Retina (tissue), 1 donor: ENCODE results near the gene PHEX.

Experiments
- DNase-seq: peaks from one replicate; pipeline ENCODE4 v3.0.0-alpha.2; 2016

The PHEX gene

GRCh38 chrX:22110729-22111494 lies 78.8 kb downstream of the PHEX start:
- no peak for DNase-seq

DNA sequence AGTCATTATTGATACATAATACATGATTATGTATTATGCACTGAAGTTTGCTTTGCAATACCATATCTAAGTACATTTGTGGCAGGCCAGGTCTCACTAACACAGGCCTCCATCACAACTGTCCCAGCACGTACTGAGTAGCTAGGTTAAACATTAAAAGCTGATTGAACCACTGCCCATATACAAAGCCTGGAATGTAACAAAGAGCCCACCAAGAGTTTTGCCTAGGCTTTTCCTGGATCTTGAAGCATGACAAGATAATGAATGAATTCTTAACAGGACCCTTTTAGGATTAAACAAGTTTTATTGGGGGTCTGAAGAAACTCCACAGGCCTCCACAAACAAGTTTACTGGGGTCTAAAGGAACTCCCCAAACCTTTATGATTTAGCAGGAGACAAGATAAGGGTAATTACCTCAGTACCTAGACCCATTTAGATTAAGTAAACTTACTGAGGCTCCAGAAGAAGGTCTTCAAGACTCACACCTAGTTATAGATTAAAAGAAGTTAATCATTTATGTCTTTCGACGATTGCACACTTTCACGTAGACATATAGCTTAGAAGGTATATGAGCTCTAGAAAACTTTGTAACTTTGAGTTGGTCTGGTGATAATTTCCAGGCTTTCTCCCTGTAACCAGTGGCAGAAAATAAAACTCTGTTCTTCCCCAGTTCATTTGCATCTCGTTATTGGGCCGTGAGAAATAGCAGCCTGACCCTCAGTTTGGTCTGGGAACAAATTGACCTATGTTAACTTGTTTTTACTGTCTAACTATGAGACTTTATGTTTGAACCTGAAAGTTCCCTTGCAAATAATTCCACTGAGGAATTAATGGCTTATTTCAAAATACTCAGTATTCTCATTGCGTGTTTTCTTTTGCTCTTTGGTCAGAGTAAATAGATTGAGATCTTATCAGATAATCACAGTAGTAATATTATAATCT lies 84.8 kb downstream of the PHEX start:
- no peak for DNase-seq

DNA sequence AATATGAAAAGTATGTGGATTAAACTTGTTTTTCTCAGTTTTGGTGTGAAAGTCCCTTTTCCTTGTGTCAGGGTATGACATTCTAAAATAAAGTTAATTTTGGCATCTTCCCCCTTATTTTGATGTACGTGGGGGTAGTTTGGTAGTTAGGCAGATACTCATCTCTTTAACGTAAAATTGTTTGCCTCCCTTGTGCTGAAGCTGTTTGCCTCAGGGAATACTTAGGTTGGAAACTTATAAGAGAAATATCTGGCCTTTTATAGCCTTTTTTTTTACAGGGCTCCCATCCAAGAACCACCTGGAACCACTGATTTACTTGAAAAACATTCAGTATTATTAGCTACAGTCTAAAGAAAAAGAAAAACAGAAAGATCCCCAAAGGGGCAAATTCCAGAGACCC lies 85.5 kb downstream of the PHEX start:
- no peak for DNase-seq

GRCh38 chrX:22118161-22118830 lies 86.2 kb downstream of the PHEX start:
- no peak for DNase-seq

DNA sequence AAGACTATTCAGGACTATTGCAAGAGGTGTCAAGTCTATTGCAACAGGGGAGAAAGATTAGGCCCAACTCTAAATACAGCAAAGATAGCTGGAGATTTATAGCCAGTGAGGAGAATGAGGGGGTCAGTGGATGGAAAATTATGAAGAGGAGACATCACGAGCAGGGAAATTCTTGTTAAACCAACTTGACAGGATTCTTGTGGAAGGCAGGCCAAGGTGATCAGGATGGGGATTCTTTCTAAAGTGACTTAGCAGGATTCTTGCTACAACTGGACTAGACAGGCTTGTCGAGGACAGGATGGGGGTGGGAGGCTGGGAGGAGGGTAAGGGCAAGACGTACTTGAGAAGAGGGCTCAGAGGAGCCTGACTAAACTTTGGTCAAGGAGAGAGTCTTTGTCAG lies 89.0 kb downstream of the PHEX start:
- no peak for DNase-seq

- no peak for DNase-seq
Measured at GRCh38 chrX:22122510-22122909, 90.4 kb downstream of the PHEX start.

DNA sequence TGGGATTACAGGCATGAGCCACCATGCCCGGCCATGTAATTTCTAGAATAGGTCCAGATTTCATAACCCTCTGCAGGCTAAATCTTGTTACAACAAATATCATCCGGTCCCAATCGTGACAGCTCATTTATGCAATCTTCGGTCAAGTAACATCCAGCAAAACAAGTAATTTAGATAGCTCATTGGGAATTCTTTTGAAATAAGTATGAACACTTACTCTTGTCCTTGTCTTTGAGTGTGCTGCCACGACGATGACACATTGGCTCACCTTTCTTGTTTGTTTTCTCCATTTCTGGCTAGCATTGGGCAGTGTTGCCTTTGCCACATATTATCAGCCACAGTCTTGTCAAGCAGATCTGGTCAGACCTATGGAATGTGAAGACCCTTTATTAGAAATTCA lies 92.0 kb downstream of the PHEX start:
- no peak for DNase-seq

GRCh38 chrX:22125481-22125880 lies 93.4 kb downstream of the PHEX start:
- DNase-seq = no peak

GRCh38 chrX:22126327-22126726 lies 94.2 kb downstream of the PHEX start:
- no peak for DNase-seq

- DNase-seq = no peak
Measured at GRCh38 chrX:22128961-22129360, 96.8 kb downstream of the PHEX start.

DNA sequence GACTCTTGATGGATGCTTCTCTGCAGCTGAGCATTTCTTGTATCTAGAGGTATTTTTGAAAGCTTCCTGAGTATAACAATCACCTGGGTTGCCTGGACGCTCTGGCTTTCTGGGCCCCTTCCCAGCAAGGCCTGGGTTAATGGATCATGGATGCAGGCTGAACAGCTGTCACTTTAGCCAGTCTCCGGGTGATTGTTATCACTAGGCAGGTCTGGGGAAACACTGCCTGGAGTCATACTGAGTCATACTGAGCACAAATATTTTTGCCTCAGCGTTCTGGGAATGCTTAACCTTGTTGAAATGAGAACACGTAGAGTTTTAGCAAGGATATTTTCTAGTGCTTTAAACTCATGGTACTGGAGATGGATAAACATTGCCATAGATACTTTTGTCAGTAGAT lies 102.6 kb downstream of the PHEX start:
- DNase-seq = no peak

GRCh38 chrX:22135171-22135711 lies 103.1 kb downstream of the PHEX start:
- DNase-seq = peak; percentile 46

DNA sequence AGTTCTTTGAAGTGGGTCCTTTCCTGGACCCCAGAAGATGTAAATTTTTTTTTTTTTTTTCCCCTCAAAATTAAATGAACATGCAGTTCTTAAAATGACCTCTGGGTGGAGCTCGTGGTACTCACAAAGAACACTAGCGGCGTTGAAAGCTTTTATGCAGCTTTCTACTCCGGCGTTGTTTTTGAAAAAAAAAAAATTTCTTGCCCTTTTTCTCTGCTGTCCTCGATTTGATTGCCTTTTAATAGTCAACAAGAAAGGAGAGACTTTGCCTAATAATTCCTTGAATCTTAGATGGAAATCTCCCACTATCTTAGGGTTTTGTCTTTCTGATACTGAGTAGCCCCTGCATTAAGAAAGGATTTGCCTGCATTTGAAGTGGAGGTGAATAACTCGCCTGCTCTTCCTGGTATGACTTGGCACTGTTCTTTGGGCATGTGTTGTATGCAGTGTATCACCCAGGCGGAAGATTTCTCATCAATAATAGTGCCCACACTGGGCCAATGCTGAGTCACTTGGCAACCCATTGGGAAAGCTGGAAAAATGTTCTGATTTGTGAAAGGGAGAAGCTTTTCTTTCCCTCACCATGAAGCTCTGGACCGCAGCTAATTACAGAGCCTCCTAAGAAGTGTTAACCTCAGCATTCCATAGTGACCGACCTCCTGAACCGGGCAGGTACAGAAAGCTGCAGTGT lies 104.0 kb downstream of the PHEX start:
- peak; percentile 87 for DNase-seq

DNA sequence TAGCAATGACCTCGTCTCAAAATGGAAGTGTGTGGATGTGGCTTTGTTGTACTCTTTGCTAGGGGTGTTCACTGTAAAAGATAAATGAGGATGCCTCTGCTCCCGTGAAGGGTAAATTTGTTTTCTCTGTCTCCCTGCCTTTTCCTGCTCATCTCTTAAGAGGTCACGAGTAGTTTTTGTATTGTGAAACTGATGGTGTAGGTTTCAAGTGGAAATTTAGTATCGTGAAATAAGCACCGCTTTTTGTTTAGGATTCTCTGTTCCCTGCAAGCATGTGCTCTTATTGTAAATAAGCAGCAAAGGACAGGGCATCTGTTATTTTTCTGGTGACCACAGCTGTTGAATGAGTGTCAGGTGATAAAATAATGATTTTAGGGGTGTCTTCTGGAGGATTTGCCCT lies 104.6 kb downstream of the PHEX start:
- DNase-seq = no peak

DNA sequence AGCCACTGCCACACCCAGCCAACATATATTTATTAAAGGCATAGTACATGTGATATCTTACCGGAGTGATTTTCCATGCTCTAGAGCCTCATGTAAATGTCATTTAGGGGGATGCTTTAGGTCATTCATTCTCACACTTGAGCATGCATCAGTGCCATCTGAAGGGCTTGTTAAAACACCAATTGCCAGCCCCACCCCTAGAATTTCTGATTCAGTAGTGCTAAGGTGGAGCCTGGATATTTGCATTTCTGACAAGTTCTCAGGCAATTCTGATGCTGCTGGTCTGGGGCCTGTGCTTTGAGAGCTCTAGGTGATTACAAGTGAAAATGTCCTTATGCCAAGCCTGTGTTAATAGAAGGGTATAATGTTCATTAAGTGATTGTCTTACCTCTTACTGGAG lies 107.7 kb downstream of the PHEX start:
- DNase-seq = no peak

- no peak for DNase-seq
Measured at GRCh38 chrX:22141047-22141730, 109.1 kb downstream of the PHEX start.

DNA sequence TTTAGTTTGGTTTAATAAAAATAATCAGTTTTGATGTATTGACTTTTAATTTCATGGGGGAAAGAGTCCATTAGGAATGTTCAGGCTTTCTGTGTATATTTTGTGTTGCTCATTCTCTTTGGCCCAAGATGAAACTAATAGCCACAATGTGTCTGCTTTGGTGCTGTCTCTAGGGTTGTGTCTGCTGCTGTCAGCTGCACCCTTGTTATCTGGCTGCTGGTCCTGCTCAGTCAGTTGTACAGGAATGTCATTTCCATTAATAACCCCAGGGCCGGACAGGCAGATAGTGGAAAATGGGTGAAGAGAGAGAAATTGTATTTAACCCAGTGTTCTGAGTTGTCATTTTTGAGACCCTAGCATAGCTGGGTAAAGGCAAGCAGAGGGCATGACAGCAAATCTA lies 115.1 kb downstream of the PHEX start:
- DNase-seq = no peak

DNA sequence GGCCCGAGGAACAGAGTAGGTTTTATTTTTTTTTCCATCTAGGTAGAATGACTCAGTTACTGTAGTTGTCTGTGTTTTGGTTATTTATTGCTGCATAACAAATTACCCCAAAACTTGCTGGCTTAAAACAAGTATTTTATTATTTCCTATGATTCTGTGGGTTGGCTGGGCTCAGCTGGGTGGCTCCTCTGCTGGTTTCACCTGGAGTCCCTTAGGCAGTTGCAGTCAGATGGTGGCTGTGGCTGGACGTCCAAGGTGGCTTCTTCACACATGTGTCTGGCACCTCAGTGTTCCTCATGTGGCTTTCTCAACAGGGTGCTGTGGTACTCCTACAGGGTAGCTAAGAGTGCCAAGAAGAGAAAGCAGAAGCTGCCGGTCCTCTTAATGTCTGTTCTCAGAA lies 115.8 kb downstream of the PHEX start:
- no peak for DNase-seq

DNA sequence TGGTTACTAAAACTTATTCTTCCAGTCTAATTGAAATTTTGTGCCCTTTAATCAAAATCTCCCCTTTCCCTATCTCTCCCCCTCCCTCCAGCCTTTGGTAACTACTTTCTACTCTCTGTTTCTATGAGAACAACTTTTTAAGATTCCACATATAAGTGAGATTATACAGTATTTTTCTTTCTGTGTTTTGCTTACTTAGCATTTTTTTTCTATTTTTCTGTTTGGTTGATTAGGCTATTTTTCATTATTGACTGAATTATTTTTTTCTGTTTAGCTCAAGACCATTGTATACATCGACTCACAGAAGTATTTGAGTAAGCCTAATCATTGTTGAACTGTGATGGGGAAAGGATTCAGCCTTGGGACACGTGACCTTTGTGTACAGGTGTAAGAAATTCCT lies 116.4 kb downstream of the PHEX start:
- no peak for DNase-seq

- no peak for DNase-seq
Measured at GRCh38 chrX:22150371-22150770, 118.2 kb downstream of the PHEX start.

- DNase-seq = no peak
Measured at GRCh38 chrX:22155126-22155525, 123.0 kb downstream of the PHEX start.

GRCh38 chrX:22159071-22159470 lies 126.9 kb downstream of the PHEX start:
- no peak for DNase-seq
